Stimulated activated effector memory CD8-positive, alpha-beta T cell treated with anti-CD3 and anti-CD28 coated beads, Interleukin-12 subunit alpha, Interleukin-12 subunit beta, amount 100 ng/mL, for 72 hours (primary cell): Measurements from ENCODE around the gene NSD2.

Experiments used
- ATAC-seq: fragments of 150-1000 bp; cut with Tn5 transposase; 2 replicates; pipeline ENCODE4 v1.10.0; 2021
- DNase-seq, 2 donors: peaks; one replicate each; pipeline ENCODE4 v3.0.0; 2021 to 2022; ENCODE audit warnings: low spot score in 2 of 2
- H3K27ac Mint-ChIP-seq: one replicate; pipeline ENCODE4 v1.8.0; 2022; ENCODE audit warnings: mild to moderate bottlenecking, mixed read lengths
- H3K36me3 Mint-ChIP-seq: one replicate; pipeline ENCODE4 v1.8.0; 2022; ENCODE audit warnings: mild to moderate bottlenecking, mixed read lengths
- H3K4me1 Mint-ChIP-seq: one replicate; pipeline ENCODE4 v1.8.0; 2022; ENCODE audit warnings: mixed read lengths
- H3K4me3 Mint-ChIP-seq: one replicate; pipeline ENCODE4 v1.8.0; 2022; ENCODE audit warnings: mild to moderate bottlenecking, mixed read lengths
- H3K9me3 Mint-ChIP-seq: one replicate; pipeline ENCODE4 v1.8.0; 2022; ENCODE audit warnings: mixed read lengths

Gene NSD2

GRCh38 chr4:1928356-1929239 lies 57.4 kb downstream of the NSD2 start:
- Mint-ChIP-seq H3K36me3 (peaks cover 97% of the 10 kb centered on the region), H3K9me3 (no peaks in the 10 kb centered on the region), H3K27ac (peak overlapping the region; percentile 70), H3K4me3 (no peak overlapping the region), H3K4me1 (peaks cover 10% of the 10 kb centered on the region)
- DNase-seq (no peak), ATAC-seq (peak; percentile 81)

- Mint-ChIP-seq H3K36me3 (peaks cover 97% of the 10 kb centered on the region), H3K9me3 (no peaks in the 10 kb centered on the region), H3K27ac (no peak overlapping the region), H3K4me1 (peaks cover 10% of the 10 kb centered on the region), H3K4me3 (no peak overlapping the region)
- DNase-seq (no peak), ATAC-seq (no peak)
Measured at GRCh38 chr4:1932736-1933135, 61.5 kb downstream of the NSD2 start.

GRCh38 chr4:1933700-1934099 lies 62.5 kb downstream of the NSD2 start:
- Mint-ChIP-seq H3K4me1 (peaks cover 3% of the 10 kb centered on the region), H3K36me3 (peaks cover 97% of the 10 kb centered on the region), H3K27ac (no peak overlapping the region), H3K9me3 (no peaks in the 10 kb centered on the region), H3K4me3 (no peak overlapping the region)
- ATAC-seq (no peak), DNase-seq (no peak)

- Mint-ChIP-seq H3K36me3 (peaks cover 97% of the 10 kb centered on the region), H3K4me1 (no peaks in the 10 kb centered on the region), H3K4me3 (no peak overlapping the region), H3K9me3 (no peaks in the 10 kb centered on the region), H3K27ac (no peak overlapping the region)
- DNase-seq (no peak), ATAC-seq (no peak)
Measured at GRCh38 chr4:1937550-1937949, 66.4 kb downstream of the NSD2 start.

- H3K4me1 Mint-ChIP-seq = no peaks in the 10 kb centered on the region
- DNase-seq (no peak), ATAC-seq (no peak)
- H3K9me3 Mint-ChIP-seq = no peaks in the 10 kb centered on the region
- no peak overlapping the region for H3K4me3 Mint-ChIP-seq
- no peak overlapping the region for H3K27ac Mint-ChIP-seq
- peaks cover 98% of the 10 kb centered on the region for H3K36me3 Mint-ChIP-seq
Measured at GRCh38 chr4:1938027-1938426, 66.8 kb downstream of the NSD2 start.

- H3K4me1 Mint-ChIP-seq = no peaks in the 10 kb centered on the region
- DNase-seq = no peak
- H3K27ac Mint-ChIP-seq = no peak overlapping the region
- no peak for ATAC-seq
- peaks cover 100% of the 10 kb centered on the region for H3K36me3 Mint-ChIP-seq
- no peaks in the 10 kb centered on the region for H3K9me3 Mint-ChIP-seq
- H3K4me3 Mint-ChIP-seq = no peak overlapping the region
Measured at GRCh38 chr4:1939664-1940509, 68.7 kb downstream of the NSD2 start.

- peaks cover 100% of the 10 kb centered on the region for H3K36me3 Mint-ChIP-seq
- no peaks in the 10 kb centered on the region for H3K9me3 Mint-ChIP-seq
- ATAC-seq = no peak
- no peak for DNase-seq
- no peaks in the 10 kb centered on the region for H3K4me1 Mint-ChIP-seq
- H3K27ac Mint-ChIP-seq = no peak overlapping the region
- H3K4me3 Mint-ChIP-seq = no peak overlapping the region
Measured at GRCh38 chr4:1940566-1940965, 69.4 kb downstream of the NSD2 start.

- no peak overlapping the region for H3K27ac Mint-ChIP-seq
- DNase-seq (no peak), ATAC-seq (no peak)
- H3K36me3 Mint-ChIP-seq = peaks cover 92% of the 10 kb centered on the region
- H3K4me1 Mint-ChIP-seq = peaks cover 4% of the 10 kb centered on the region
- H3K9me3 Mint-ChIP-seq = no peaks in the 10 kb centered on the region
- no peak overlapping the region for H3K4me3 Mint-ChIP-seq
Measured at GRCh38 chr4:1943928-1944327, 72.7 kb downstream of the NSD2 start.

GRCh38 chr4:1945124-1945895 lies 74.1 kb downstream of the NSD2 start:
- ATAC-seq (no peak), DNase-seq (no peak)
- peaks cover 7% of the 10 kb centered on the region for H3K4me1 Mint-ChIP-seq
- no peaks in the 10 kb centered on the region for H3K9me3 Mint-ChIP-seq
- H3K4me3 Mint-ChIP-seq = no peak overlapping the region
- peaks cover 89% of the 10 kb centered on the region for H3K36me3 Mint-ChIP-seq
- peak overlapping the region; percentile 58 for H3K27ac Mint-ChIP-seq

GRCh38 chr4:1945912-1946311 lies 74.7 kb downstream of the NSD2 start:
- peaks cover 7% of the 10 kb centered on the region for H3K4me1 Mint-ChIP-seq
- DNase-seq = no peak
- no peaks in the 10 kb centered on the region for H3K9me3 Mint-ChIP-seq
- no peak overlapping the region for H3K4me3 Mint-ChIP-seq
- peaks cover 89% of the 10 kb centered on the region for H3K36me3 Mint-ChIP-seq
- no peak for ATAC-seq
- H3K27ac Mint-ChIP-seq = peak overlapping the region; percentile 58

GRCh38 chr4:1948232-1948631 lies 77.0 kb downstream of the NSD2 start:
- no peak overlapping the region for H3K27ac Mint-ChIP-seq
- H3K4me3 Mint-ChIP-seq = no peak overlapping the region
- peaks cover 89% of the 10 kb centered on the region for H3K36me3 Mint-ChIP-seq
- no peak for DNase-seq
- H3K4me1 Mint-ChIP-seq = peaks cover 7% of the 10 kb centered on the region
- no peaks in the 10 kb centered on the region for H3K9me3 Mint-ChIP-seq
- ATAC-seq = no peak

- H3K4me1 Mint-ChIP-seq = peaks cover 7% of the 10 kb centered on the region
- ATAC-seq = peak; percentile 60
- H3K27ac Mint-ChIP-seq = peak overlapping the region; percentile 54
- no peak overlapping the region for H3K4me3 Mint-ChIP-seq
- DNase-seq = no peak
- H3K9me3 Mint-ChIP-seq = no peaks in the 10 kb centered on the region
- peaks cover 89% of the 10 kb centered on the region for H3K36me3 Mint-ChIP-seq
Measured at GRCh38 chr4:1948892-1949436, 77.8 kb downstream of the NSD2 start.

GRCh38 chr4:1950369-1950768 lies 79.2 kb downstream of the NSD2 start:
- Mint-ChIP-seq H3K4me1 (peaks cover 7% of the 10 kb centered on the region), H3K27ac (no peak overlapping the region), H3K36me3 (peaks cover 89% of the 10 kb centered on the region), H3K4me3 (no peak overlapping the region), H3K9me3 (no peaks in the 10 kb centered on the region)
- ATAC-seq = no peak
- DNase-seq = no peak

GRCh38 chr4:1952058-1952700 lies 81.0 kb downstream of the NSD2 start:
- ATAC-seq (no peak), DNase-seq (no peak)
- Mint-ChIP-seq H3K27ac (peak overlapping the region; percentile 43), H3K4me1 (peaks cover 7% of the 10 kb centered on the region), H3K9me3 (no peaks in the 10 kb centered on the region), H3K4me3 (no peak overlapping the region), H3K36me3 (peaks cover 91% of the 10 kb centered on the region)
